Measurements from ENCODE around the gene POLN.

The POLN gene

DNA sequence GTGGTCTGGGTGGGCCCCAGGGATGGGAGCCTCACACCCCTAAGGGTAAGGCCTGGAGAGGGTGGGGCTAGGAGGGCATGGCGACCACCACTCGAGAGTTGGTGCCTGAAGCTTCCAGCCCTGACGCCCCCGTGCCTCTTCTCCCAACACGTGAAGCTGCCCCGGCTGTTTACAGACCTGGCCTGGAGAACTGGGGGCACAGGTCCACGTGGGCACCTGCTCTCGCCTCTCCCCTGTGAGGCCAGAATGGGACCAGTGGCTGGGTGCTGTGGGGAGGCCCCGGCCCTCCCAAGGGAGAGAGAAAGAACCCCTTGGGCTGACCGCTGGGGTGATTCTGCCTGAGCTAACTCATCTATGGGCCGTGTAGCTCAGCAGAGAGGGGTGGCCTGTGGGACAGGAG is 167.3 kb downstream of the POLN start:
- TF ChIP-seq, protein P1, sequence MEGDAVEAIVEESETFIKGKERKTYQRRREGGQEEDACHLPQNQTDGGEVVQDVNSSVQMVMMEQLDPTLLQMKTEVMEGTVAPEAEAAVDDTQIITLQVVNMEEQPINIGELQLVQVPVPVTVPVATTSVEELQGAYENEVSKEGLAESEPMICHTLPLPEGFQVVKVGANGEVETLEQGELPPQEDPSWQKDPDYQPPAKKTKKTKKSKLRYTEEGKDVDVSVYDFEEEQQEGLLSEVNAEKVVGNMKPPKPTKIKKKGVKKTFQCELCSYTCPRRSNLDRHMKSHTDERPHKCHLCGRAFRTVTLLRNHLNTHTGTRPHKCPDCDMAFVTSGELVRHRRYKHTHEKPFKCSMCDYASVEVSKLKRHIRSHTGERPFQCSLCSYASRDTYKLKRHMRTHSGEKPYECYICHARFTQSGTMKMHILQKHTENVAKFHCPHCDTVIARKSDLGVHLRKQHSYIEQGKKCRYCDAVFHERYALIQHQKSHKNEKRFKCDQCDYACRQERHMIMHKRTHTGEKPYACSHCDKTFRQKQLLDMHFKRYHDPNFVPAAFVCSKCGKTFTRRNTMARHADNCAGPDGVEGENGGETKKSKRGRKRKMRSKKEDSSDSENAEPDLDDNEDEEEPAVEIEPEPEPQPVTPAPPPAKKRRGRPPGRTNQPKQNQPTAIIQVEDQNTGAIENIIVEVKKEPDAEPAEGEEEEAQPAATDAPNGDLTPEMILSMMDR (conservative IDR thresholded peaks at IDR 0.05) = no peak
- H3K27ac ChIP-seq = no peak overlapping the region

DNA sequence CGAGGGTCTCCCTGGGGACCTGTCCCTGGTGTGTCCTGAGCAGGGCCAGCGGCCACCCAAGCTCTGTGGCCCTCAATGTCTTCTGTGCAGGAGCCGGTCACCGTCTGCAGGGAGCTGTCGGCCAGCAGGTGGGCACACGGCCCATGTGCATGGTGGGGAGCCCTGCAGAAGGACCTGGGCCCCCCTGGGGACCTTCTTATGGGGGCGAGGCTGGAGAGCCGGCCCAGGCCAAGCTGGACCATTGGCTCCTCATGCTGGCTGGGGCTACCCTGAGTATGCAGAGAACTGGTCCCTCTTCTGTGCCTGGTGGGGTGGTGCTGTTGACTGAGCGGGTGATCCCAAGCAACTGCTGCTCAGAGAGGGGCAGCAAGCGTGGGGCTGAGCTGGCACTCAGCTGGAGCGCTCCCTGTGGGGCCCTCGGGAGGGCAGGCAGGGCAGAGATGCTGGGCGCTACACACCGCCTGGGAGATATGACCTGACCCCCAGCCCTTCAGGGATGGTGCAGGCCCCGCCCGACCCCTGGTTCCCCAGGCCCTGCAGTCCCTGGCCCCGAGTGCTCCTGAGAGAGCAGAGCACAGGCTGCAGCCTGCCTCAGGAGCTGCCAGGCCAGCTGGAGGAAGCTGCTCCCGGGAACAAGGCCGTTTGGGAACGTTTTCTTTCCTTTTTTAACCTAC is 168.0 kb downstream of the POLN start:
- no peak overlapping the region for H3K27ac ChIP-seq
- TF ChIP-seq, protein P1 (conservative IDR thresholded peaks at IDR 0.05) = no peak

DNA sequence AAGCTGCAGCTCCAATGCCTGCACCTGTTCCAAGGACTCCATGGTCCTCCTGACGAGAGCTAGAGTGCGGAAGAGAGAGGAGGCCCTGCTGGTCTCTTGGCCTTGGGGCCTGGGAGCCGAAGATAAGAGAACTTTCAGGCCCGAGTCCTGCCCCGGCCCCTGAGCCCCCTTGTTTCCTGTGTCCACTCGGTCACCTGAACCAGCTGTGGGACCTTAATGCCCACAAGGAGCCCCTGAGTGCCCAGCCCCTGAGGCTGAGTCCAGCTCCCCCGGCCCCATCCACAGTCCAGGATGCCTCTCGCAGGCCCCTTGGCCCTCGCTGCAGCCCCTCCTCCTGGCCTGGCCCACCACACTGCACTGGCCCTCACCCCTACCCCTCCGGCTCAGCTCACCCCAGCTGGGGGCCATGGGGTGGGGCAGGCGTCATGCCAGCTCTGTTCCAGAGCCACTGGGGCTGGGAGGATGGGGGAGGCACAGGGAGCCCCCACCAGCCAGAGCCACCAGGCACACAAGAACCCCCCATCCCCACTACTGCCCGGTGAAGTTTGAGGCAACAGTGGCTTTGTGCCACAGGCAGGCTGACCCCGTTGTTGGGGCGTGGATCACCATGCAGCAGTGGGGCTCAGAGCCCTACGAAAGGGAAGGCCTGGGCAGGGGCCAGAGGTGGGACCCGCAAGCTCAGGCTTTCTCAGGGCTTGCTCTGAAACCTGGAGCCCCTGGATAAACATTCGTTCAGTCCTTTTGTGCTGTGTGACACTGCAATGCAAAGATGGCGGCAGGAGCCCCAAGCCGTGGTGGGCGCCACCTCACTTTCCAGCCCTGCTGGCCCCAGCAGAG is 168.7 kb downstream of the POLN start:
- no peak overlapping the region for H3K27ac ChIP-seq
- TF ChIP-seq, protein P1 (conservative IDR thresholded peaks at IDR 0.05) = no peak

DNA sequence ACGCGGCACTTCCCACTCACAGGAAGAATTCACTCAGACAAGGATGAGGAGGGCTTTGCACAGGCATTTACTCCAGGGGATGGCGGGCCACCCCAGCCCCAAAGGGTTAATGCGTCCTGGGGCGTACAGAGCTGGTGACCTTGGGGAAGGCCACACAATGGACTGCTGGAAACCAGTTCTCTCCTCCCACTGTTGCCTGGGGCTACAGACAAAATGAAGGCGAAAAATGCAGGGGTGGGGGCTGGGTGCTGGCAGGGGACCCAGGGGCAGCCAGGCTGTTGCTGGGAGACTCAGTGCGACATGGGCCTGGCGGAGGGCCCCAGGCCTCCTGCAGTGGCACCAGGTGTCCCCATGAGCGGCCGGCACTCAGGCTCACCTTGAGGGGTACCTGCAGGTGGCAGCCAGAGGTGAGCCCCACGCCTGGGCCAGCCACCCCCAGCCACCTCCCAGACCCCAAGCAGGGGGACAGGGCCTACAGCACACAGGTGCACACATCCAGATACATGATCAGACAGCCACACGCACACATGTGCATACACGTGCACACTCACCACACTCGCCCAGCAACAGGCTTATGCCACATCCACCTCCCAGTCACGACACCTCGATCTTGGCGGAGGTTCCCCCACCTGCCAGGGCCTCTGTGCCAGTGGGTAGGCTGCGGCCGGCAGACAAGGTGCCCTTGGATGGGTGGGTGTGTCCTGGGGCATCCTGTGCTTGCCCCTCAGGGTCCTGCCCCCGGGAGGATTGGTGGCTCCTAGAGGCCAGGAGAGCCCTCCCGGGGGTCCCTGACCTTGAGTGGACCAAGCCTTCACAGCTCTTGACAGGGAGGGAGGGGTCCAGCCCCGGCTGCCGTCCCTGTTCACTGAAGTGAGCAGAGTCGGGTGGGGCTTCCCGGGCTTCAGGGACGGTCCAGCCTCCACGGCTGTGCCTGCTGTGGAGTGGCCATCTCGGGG is 169.7 kb downstream of the POLN start:
- TF ChIP-seq, protein P1 (conservative IDR thresholded peaks at IDR 0.05) = no peak
- no peak overlapping the region for H3K27ac ChIP-seq

DNA sequence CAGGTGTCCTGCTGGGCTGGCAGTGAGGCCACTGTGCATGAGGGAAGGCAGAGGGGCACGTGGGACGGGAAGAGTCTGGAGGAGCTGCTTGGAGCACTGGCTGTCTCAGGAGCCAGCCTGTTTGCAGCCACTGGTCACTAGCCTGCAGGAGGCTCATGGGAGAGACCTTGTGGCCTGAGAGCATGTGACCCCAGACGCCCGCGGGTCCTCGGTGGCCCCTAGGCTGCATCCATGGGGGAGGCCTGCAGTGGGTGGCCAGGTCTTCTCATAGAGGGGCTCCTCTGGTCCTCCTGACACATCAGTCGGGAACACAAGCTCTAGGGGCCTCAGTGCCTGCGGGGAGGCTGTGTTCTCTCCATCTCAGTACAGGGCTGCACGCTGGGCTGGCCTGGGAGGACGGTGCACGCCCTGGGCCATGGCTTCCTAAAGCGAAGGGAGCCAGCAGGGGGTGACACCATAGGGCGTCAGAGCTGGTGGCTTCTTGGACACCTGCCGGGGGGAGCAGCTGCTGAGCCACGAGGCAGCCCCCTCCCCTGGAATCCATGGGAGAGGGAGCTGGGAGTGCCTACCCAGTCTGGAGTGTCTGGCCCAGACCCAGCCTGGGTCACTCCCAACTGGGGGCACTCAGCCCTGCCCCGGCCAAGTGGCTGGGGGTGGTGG is 170.5 kb downstream of the POLN start:
- H3K27ac ChIP-seq = no peak overlapping the region

DNA sequence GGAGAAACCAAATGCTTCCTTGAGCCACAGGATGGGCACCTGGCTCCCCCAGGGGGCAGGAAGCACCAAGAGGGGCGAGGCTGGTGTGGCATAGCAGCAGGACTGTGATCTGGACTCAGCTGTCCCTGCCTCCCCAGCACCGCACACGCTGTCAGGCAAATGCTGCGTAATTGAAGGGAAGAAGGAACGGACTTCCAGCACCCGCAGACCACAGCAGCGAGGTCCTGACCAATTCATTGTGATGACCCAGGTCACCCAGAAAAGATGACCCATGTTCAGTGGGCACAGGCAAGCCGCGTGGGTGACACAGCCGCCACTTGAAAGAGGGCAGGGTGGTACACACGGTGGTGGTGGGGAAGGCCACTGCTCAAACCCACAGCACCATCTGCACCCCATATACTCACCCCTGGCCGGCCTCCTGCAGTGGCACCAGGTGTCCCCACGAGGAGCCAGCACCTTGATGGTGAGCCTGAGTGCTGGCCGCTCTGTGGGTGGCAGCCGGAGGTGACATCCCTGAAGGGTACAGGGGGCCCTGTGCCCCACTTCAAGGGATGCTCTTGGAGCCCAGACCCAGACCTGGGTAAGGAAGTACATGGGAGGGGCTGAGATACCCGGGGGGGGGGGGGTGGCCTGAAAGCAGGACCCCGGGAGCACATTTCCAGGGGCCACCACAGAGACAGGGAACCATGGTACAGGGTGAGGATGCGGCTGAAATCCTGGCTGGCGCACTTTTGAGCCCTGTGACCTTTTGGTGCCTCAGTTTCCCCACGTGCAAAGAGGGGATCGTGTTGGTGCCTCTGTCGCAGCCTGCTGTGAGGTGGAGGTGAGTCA is 171.3 kb downstream of the POLN start:
- TF ChIP-seq, protein P1 (conservative IDR thresholded peaks at IDR 0.05) = no peak
- H3K27ac ChIP-seq = no peak overlapping the region

More for the DNA sequence above, 170.5 kb downstream of the POLN start:
- TF ChIP-seq, protein P1 (conservative IDR thresholded peaks at IDR 0.05) = no peak
